GM12878 (cell line): Measurements from ENCODE around the gene LARP6. TPM values are rescaled to one million over a fixed set of nuclear protein-coding genes. Genes with fewer than 3 reads are reported as not detected.

Source experiments
- ATAC-seq: fragments of 200-7000 bp; cut with Tn5 transposase; 3 replicates; pipeline ENCODE4 v1.9.1; 2020; ENCODE audit warnings: mild to moderate bottlenecking, moderate library complexity
- BruUV-seq: library from RNA; stranded (reverse); fragments of 400-500 nt; replicated peaks from 2 replicates; lab custom pipeline; 2021; lab: Mats Ljungman, UMichigan
- CTCF ChIA-PET: fragments of 300-600 bp; sonication (Branson Sonifier 250); formaldehyde crosslinking; extraction: SDS; loops from one replicate; lab custom pipeline; 2021; ENCODE audit warnings: inconsistent platforms; lab: Yijun Ruan, JAX
- POLR2A ChIA-PET: fragments of 350-600 bp; formaldehyde crosslinking; extraction: SDS; loops from one replicate; lab custom pipeline; 2021; ENCODE audit warnings: inconsistent platforms; lab: Charles Lee
- RAD21 ChIA-PET: fragments of 300-600 bp; sonication (Branson Sonifier 250); formaldehyde crosslinking; loops from one replicate; lab custom pipeline; 2023; ENCODE audit warnings: antibody characterized with exemption; ENCODE audit not compliant: unreplicated experiment; lab: Charles Lee
- SMC1A ChIA-PET: fragments of 300-600 bp; sonication (Branson Sonifier 250); formaldehyde crosslinking; loops from one replicate; lab custom pipeline; 2023; ENCODE audit not compliant: unreplicated experiment, uncharacterized antibody; lab: Charles Lee
- DNase-seq: peaks from one replicate; pipeline ENCODE4 v3.0.0-alpha.2; 2011; ENCODE audit warnings: low read depth, low spot score
- FAIRE-seq: peaks from 3 replicates; lab custom pipeline; 2011; peaks lifted over from hg19 to GRCh38; lab: Jason Lieb, UNC
- H2AFZ ChIP-seq: 2 replicates; pipeline ENCODE4 v1.6.0; 2011; ENCODE audit warnings: low read depth, low read length, control low read depth; ENCODE audit not compliant: control insufficient read depth
- H3K27ac ChIP-seq: 2 replicates; pipeline ENCODE4 v1.5.1; 2011; ENCODE audit warnings: control low read depth; ENCODE audit not compliant: control insufficient read depth, insufficient read depth
- H3K27me3 ChIP-seq, 2 experiments: replicated peaks in 1 of 2; 2 replicates each; pipeline versions ENCODE4 v1.6.0 to v1.6.1; 2011; ENCODE audit warnings: low read length in 1 of 2; ENCODE audit not compliant: control insufficient read depth in 2 of 2, insufficient read depth in 2 of 2
- H3K36me3 ChIP-seq, 2 experiments: 2 replicates each; pipeline ENCODE4 v1.5.1; 2011; ENCODE audit warnings: low read length in 1 of 2; ENCODE audit not compliant: control insufficient read depth in 2 of 2, insufficient read depth in 2 of 2
- H3K4me1 ChIP-seq: 2 replicates; pipeline ENCODE4 v1.6.1; 2011; ENCODE audit warnings: mild to moderate bottlenecking, low read length, moderate library complexity, mixed read lengths; ENCODE audit not compliant: control insufficient read depth, insufficient read depth
- H3K4me2 ChIP-seq: 2 replicates; pipeline ENCODE4 v1.6.0; 2011; ENCODE audit warnings: control low read depth; ENCODE audit not compliant: control insufficient read depth, insufficient read depth
- H3K4me3 ChIP-seq: fragments of 200-600 bp; sonication (generic); 2 replicates; pipeline ENCODE4 v1.5.1; 2016
- H3K79me2 ChIP-seq: 2 replicates; pipeline ENCODE4 v1.6.0; 2011; ENCODE audit warnings: low read length; ENCODE audit not compliant: control insufficient read depth, insufficient read depth
- H3K9ac ChIP-seq: 2 replicates; pipeline ENCODE4 v1.8.0; 2011; ENCODE audit warnings: low read length, control low read depth, mixed read lengths; ENCODE audit not compliant: control insufficient read depth, insufficient read depth
- H3K9me3 ChIP-seq: replicated peaks from 3 replicates; pipeline ENCODE4 v1.5.1; 2011; ENCODE audit warnings: mild to moderate bottlenecking, low read length; ENCODE audit not compliant: control insufficient read depth, insufficient read depth
- H4K20me1 ChIP-seq: 2 replicates; pipeline ENCODE4 v1.6.0; 2011; ENCODE audit not compliant: control insufficient read depth, insufficient read depth
- CEBPB ChIP-seq, 2 experiments: fragments of 150-350 bp in 1 of 2; IDR thresholded peaks; 2 replicates each; pipeline ENCODE4 v1.6.1; 2012 to 2014; ENCODE audit warnings: low read depth in 2 of 2, low read length in 2 of 2, borderline replicate concordance in 1 of 2, inconsistent platforms in 1 of 2
- IKZF2 ChIP-seq, 2 experiments: fragments of 450-650 bp; IDR thresholded peaks; 2 replicates each; pipeline ENCODE4 v1.6.1; 2017; ENCODE audit warnings: mild to moderate bottlenecking in 2 of 2, moderate library complexity in 2 of 2
- MTA3 ChIP-seq: IDR thresholded peaks from 2 replicates; pipeline ENCODE4 v1.6.1; 2012; ENCODE audit warnings: low read length, inconsistent platforms, borderline replicate concordance
- NFIC ChIP-seq: IDR thresholded peaks from 2 replicates; pipeline ENCODE4 v1.6.1; 2012; ENCODE audit warnings: low read depth, mild to moderate bottlenecking, inconsistent platforms, low read length, moderate library complexity
- SMAD5 ChIP-seq: IDR thresholded peaks from 2 replicates; pipeline ENCODE4 v1.6.1; 2016; ENCODE audit warnings: antibody characterized with exemption, low read depth
- SUZ12 ChIP-seq: fragments of 200-600 bp; sonication (generic); IDR thresholded peaks from one replicate; pipeline ENCODE4 v1.6.1; 2018; ENCODE audit warnings: antibody characterized with exemption, mild to moderate bottlenecking; ENCODE audit not compliant: unreplicated experiment
- TAF1 ChIP-seq: IDR thresholded peaks from 2 replicates; pipeline ENCODE4 v1.6.1; 2011; ENCODE audit warnings: mild to moderate bottlenecking, low read depth, low read length, borderline replicate concordance
- WGBS: methylation state at CpG from one replicate; pipeline ENCODE4 v1.1.6; 2016; ENCODE audit warnings: low lambda C conversion rate; ENCODE audit not compliant: insufficient replicate concordance, insufficient coverage; ENCODE audit errors: missing lambda C conversion rate; 5-methylcytosine and 5-hydroxymethylcytosine counted together
- in situ Hi-C: fragments of 300-500 bp; cut with MboI; formaldehyde crosslinking; loops from 9 replicates; pipeline ENCODE4 v1.14.3; 2018; ENCODE audit warnings: mixed read lengths
- intact Hi-C: fragments of 100-400 bp; cut with micrococcal nuclease; formaldehyde crosslinking; loops from one replicate; pipeline ENCODE4 v1.14.2; 2022; ENCODE audit not compliant: unreplicated experiment
- polyA plus RNA-seq, 11 experiments: library from polyadenylated mRNA; depleted of rRNA in 4 of 11; unstranded in 6 of 11; stranded (reverse) in 5 of 11; fragments of >200 nt; fragmentation: Nextera tagmentation in 4 of 11; fragmentation: Illumina TruSeq in 1 of 11; extraction: Ambion mirVana in 4 of 11; extraction: Trizol in 1 of 11; gene quantifications; 1 replicate in 1 of 11; 2 replicates in 10 of 11; pipeline versions ENCODE4 v1.2.1 to v1.2.3, GENCODE V29; 2011 to 2016; ENCODE audit warnings: inconsistent platforms in 2 of 11, missing spikeins in 2 of 11, low read depth in 1 of 11
- total RNA-seq, 4 experiments: library from RNA; depleted of rRNA in 3 of 4; stranded (reverse); fragments of >200 nt in 3 of 4; fragmentation: Illumina TruSeq in 1 of 4; extraction: Trizol in 1 of 4; gene quantifications; 2 replicates each; pipeline versions ENCODE4 v1.2.1 to v1.2.3, GENCODE V29; 2013 to 2021
- TF ChIP-seq, protein P1 (sequence below): fragments of 450-650 bp; IDR thresholded peaks from 2 replicates; pipeline ENCODE4 v1.6.1; 2016; ENCODE audit warnings: mild to moderate bottlenecking
- TF ChIP-seq, protein P2 (sequence below): fragments of 150-350 bp; IDR thresholded peaks from 2 replicates; pipeline ENCODE4 v1.6.1; 2016; ENCODE audit warnings: low read depth, low read length
- TF ChIP-seq, protein P3 (sequence below): fragments of 450-650 bp; IDR thresholded peaks from 2 replicates; pipeline ENCODE4 v1.6.1; 2018; ENCODE audit warnings: mild to moderate bottlenecking, low read depth, moderate library complexity; ENCODE audit not compliant: partially characterized antibody
- TF ChIP-seq, protein P4 (sequence below): IDR thresholded peaks from 2 replicates; pipeline ENCODE4 v1.6.1; 2012; ENCODE audit warnings: low read depth, low read length, improper control_type of control experiment
- TF ChIP-seq, protein P5 (sequence below): IDR thresholded peaks from 2 replicates; pipeline ENCODE4 v1.6.1; 2011; ENCODE audit warnings: borderline replicate concordance, low read depth, mild to moderate bottlenecking, moderate library complexity, low read length; ENCODE audit not compliant: insufficient read depth, poor library complexity, severe bottlenecking

Gene LARP6
- total and polyA plus RNA-seq, 10 of the 15 experiments (the other 5 are each of a cell fraction or from before 2014, with no cell fraction given): 0.74 to 14.6 (median 3.9) TPM

DNA sequence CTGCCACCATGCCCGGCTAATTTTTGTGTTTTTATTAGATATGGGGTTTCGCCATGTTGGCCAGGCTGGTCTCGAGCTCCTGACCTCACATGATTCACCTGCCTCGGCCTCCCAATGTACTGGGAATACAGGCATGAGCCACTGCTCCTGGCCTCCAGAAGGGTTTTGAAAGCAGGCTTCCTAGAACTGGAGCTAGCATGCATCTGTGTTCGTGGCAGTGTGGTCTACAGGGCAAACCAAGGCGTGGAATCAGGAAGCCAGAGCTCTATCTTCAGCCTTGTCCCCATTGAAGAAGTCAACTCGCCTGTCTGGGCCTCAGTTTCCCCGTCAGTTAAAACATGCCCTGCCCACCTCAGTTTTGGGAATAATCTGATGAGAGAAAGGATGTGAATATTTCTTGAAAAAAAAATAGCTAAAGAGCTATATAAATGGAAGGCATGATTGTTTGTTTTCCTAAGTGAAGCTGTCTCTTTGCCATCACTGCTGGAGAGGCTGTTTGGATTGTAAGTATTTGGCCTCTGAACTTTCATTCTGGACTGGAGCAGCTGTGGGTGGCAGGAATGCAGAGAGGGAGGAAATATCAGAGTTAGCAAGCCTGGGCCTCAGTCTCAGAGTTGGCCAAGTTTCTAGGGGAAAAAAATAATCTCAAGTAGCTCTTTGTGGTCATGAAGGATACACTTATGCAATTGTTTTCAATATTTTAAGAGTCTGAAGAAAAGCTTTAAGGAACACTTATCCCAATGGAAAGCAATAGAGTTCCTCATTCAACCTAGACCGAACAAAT is 54.1 kb downstream of the LARP6 start:
- POLR2A ChIA-PET: interaction anchor here (0.5 kb wide), 1 partner anchor 398 kb away, joined by 3 read pairs; no protein-coding TSS in a partner anchor
- TF ChIP-seq, protein P1, sequence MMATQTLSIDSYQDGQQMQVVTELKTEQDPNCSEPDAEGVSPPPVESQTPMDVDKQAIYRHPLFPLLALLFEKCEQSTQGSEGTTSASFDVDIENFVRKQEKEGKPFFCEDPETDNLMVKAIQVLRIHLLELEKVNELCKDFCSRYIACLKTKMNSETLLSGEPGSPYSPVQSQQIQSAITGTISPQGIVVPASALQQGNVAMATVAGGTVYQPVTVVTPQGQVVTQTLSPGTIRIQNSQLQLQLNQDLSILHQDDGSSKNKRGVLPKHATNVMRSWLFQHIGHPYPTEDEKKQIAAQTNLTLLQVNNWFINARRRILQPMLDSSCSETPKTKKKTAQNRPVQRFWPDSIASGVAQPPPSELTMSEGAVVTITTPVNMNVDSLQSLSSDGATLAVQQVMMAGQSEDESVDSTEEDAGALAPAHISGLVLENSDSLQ: no peak
- TF ChIP-seq CEBPB (IDR thresholded peaks at IDR 0.05; ENCODE audit: borderline replicate concordance in 1 of 2, low read depth in 2 of 2, low read length in 2 of 2): no peak
- TF ChIP-seq, protein P2, sequence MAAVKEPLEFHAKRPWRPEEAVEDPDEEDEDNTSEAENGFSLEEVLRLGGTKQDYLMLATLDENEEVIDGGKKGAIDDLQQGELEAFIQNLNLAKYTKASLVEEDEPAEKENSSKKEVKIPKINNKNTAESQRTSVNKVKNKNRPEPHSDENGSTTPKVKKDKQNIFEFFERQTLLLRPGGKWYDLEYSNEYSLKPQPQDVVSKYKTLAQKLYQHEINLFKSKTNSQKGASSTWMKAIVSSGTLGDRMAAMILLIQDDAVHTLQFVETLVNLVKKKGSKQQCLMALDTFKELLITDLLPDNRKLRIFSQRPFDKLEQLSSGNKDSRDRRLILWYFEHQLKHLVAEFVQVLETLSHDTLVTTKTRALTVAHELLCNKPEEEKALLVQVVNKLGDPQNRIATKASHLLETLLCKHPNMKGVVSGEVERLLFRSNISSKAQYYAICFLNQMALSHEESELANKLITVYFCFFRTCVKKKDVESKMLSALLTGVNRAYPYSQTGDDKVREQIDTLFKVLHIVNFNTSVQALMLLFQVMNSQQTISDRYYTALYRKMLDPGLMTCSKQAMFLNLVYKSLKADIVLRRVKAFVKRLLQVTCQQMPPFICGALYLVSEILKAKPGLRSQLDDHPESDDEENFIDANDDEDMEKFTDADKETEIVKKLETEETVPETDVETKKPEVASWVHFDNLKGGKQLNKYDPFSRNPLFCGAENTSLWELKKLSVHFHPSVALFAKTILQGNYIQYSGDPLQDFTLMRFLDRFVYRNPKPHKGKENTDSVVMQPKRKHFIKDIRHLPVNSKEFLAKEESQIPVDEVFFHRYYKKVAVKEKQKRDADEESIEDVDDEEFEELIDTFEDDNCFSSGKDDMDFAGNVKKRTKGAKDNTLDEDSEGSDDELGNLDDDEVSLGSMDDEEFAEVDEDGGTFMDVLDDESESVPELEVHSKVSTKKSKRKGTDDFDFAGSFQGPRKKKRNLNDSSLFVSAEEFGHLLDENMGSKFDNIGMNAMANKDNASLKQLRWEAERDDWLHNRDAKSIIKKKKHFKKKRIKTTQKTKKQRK: no peak
- TF ChIP-seq SUZ12: no peak
- TF ChIP-seq, protein P3, sequence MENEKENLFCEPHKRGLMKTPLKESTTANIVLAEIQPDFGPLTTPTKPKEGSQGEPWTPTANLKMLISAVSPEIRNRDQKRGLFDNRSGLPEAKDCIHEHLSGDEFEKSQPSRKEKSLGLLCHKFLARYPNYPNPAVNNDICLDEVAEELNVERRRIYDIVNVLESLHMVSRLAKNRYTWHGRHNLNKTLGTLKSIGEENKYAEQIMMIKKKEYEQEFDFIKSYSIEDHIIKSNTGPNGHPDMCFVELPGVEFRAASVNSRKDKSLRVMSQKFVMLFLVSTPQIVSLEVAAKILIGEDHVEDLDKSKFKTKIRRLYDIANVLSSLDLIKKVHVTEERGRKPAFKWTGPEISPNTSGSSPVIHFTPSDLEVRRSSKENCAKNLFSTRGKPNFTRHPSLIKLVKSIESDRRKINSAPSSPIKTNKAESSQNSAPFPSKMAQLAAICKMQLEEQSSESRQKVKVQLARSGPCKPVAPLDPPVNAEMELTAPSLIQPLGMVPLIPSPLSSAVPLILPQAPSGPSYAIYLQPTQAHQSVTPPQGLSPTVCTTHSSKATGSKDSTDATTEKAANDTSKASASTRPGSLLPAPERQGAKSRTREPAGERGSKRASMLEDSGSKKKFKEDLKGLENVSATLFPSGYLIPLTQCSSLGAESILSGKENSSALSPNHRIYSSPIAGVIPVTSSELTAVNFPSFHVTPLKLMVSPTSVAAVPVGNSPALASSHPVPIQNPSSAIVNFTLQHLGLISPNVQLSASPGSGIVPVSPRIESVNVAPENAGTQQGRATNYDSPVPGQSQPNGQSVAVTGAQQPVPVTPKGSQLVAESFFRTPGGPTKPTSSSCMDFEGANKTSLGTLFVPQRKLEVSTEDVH: no peak
- TF ChIP-seq SMAD5: no peak
- TF ChIP-seq, protein P4, sequence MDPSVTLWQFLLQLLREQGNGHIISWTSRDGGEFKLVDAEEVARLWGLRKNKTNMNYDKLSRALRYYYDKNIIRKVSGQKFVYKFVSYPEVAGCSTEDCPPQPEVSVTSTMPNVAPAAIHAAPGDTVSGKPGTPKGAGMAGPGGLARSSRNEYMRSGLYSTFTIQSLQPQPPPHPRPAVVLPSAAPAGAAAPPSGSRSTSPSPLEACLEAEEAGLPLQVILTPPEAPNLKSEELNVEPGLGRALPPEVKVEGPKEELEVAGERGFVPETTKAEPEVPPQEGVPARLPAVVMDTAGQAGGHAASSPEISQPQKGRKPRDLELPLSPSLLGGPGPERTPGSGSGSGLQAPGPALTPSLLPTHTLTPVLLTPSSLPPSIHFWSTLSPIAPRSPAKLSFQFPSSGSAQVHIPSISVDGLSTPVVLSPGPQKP: no peak
- TF ChIP-seq, protein P5, sequence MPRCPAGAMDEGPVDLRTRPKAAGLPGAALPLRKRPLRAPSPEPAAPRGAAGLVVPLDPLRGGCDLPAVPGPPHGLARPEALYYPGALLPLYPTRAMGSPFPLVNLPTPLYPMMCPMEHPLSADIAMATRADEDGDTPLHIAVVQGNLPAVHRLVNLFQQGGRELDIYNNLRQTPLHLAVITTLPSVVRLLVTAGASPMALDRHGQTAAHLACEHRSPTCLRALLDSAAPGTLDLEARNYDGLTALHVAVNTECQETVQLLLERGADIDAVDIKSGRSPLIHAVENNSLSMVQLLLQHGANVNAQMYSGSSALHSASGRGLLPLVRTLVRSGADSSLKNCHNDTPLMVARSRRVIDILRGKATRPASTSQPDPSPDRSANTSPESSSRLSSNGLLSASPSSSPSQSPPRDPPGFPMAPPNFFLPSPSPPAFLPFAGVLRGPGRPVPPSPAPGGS: no peak
- TF ChIP-seq TAF1: no peak
- TF ChIP-seq MTA3: no peak
- TF ChIP-seq IKZF2 (IDR thresholded peaks at IDR 0.05): no peak
- TF ChIP-seq NFIC: no peak

More for the DNA sequence above, 54.1 kb downstream of the LARP6 start:
- intact Hi-C loops: no loop called here
- ChIA-PET RAD21 (interaction anchor here (1.2 kb wide), 1 partner anchor 311 kb away, joined by 3 read pairs; no protein-coding TSS in a partner anchor), CTCF (interaction anchor here (0.8 to 1.4 kb wide), 3 partner anchors 12 to 268 kb away, joined by 3 to 5 read pairs (median 4); no protein-coding TSS in a partner anchor), SMC1A (no interaction called here)
- Histone ChIP-seq H2AFZ (no peak overlapping the region), H3K79me2 (no peaks in the 10 kb centered on the region), H3K27me3 (no peaks in the 10 kb centered on the region; a peak in 1 of 4 replicates), H3K36me3 (no peaks in the 10 kb centered on the region), H3K4me2 (no peak overlapping the region), H3K9me3 (no peaks in the 10 kb centered on the region), H3K9ac (no peak overlapping the region), H3K4me1 (no peaks in the 10 kb centered on the region), H3K4me3 (no peak overlapping the region), H4K20me1 (no peaks in the 10 kb centered on the region), H3K27ac (no peak overlapping the region)
- WGBS: 17% methylated on average over 9 of the region's 9 CpGs
- FAIRE-seq (no peak), DNase-seq (no peak), ATAC-seq (no peak)
- no TSS peak for BruUV-seq
- in situ Hi-C loops: no loop called here
